ENCODE data around the gene CISH. TPM values are rescaled to one million over a fixed set of nuclear protein-coding genes. Genes with fewer than 3 reads are reported as not detected.

The CISH gene
- total and polyA plus RNA-seq, 9 of the 15 experiments (the other 6 are each of a cell fraction or from before 2014, with no cell fraction given), result 1.7 to 47.7 (median 18.3) TPM

GRCh38 chr3:50607271-50608091 lies 4.1 kb downstream of the CISH start (continued):
- no peak for TF ChIP-seq TSC22D4 (tag; IDR thresholded peaks at IDR 0.05)
- no peak for TF ChIP-seq CBX2 (IDR thresholded peaks at IDR 0.05; ENCODE audit: insufficient read depth, low read length, poor library complexity, severe bottlenecking)
- no peak for TF ChIP-seq NFRKB (IDR thresholded peaks at IDR 0.05; ENCODE audit: low read depth)
- TF ChIP-seq ZNF224 (CRISPR knock-in tag; IDR thresholded peaks at IDR 0.05), result no peak
- no peak for TF ChIP-seq ARID3B (CRISPR knock-in tag; IDR thresholded peaks at IDR 0.05; ENCODE audit: borderline replicate concordance)
- TF ChIP-seq ZBTB12 (CRISPR knock-in tag; IDR thresholded peaks at IDR 0.05), result no peak
- peak; percentile 83; the same call in 1 of the 2 replicates for TF ChIP-seq CBFB (CRISPR knock-in tag; IDR thresholded peaks at IDR 0.05)
- peak; percentile 84 for TF ChIP-seq GABPB1 (CRISPR knock-in tag; IDR thresholded peaks at IDR 0.05)
- no peak for TF ChIP-seq ZNF584 (CRISPR knock-in tag; IDR thresholded peaks at IDR 0.05; ENCODE audit: low read depth)
- TF ChIP-seq ZNF696 (CRISPR knock-in tag; conservative IDR thresholded peaks at IDR 0.05), result no peak
- TF ChIP-seq TCF3 (CRISPR knock-in tag; IDR thresholded peaks at IDR 0.05), result 0 out of 2 replicates have a peak, but pooled peaks have one; percentile 16
- TF ChIP-seq RNF2 (IDR thresholded peaks at IDR 0.05), result no peak
- TF ChIP-seq ZNF592 (IDR thresholded peaks at IDR 0.05), result no peak
- peak; percentile 48; the same call in 1 of the 2 replicates for TF ChIP-seq ZBED1 (IDR thresholded peaks at IDR 0.05)
- TF ChIP-seq ZNF449 (CRISPR knock-in tag; IDR thresholded peaks at IDR 0.05), result no peak
- no peak for TF ChIP-seq ZNF740 (CRISPR knock-in tag; IDR thresholded peaks at IDR 0.05)
- no peak for TF ChIP-seq ZNF740 (tag; IDR thresholded peaks at IDR 0.05)
- no peak for TF ChIP-seq MECOM (CRISPR knock-in tag; IDR thresholded peaks at IDR 0.05)

Measured in K562 (cell line).